Uterus (tissue), 2 donors: ENCODE data around the gene SMCO4.

Experiments used
- POLR2A ChIP-seq, 2 donors: fragments of 450-650 bp; IDR thresholded peaks; one replicate each; pipeline ENCODE4 v1.6.1; 2016; ENCODE audit warnings: antibody characterized with exemption in 2 of 2, mild to moderate bottlenecking in 1 of 2, moderate library complexity in 1 of 2
- TF ChIP-seq, protein P1 (sequence below), 4 experiments: fragments of 200-600 bp in 2 of 4; fragments of 450-650 bp in 2 of 4; sonication (generic) in 2 of 4; IDR thresholded peaks; one replicate each; pipeline ENCODE4 v1.5.1; 2016 to 2019; ENCODE audit warnings: antibody characterized with exemption in 4 of 4, mild to moderate bottlenecking in 2 of 4, moderate library complexity in 1 of 4

DNA sequence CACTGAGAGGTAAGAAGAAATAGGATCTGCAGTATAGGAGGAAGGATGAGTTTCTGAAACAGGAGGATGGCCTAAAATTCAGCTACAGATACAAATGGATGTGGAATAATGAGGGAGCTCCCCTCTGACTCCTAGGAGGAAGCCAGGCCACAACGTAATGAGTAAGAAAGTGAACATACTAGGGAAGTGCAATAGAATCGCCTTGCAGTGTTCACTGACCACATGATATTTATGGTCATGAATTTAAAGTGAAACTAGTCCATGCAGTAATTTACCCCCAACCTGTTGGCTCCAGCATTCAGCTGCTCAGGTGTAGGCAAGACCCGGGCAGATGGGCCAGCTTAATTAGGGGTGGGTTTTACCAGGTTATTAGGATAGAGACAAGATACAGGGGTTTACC is 110.9 kb downstream of the SMCO4 start:
- TF ChIP-seq, protein P1, sequence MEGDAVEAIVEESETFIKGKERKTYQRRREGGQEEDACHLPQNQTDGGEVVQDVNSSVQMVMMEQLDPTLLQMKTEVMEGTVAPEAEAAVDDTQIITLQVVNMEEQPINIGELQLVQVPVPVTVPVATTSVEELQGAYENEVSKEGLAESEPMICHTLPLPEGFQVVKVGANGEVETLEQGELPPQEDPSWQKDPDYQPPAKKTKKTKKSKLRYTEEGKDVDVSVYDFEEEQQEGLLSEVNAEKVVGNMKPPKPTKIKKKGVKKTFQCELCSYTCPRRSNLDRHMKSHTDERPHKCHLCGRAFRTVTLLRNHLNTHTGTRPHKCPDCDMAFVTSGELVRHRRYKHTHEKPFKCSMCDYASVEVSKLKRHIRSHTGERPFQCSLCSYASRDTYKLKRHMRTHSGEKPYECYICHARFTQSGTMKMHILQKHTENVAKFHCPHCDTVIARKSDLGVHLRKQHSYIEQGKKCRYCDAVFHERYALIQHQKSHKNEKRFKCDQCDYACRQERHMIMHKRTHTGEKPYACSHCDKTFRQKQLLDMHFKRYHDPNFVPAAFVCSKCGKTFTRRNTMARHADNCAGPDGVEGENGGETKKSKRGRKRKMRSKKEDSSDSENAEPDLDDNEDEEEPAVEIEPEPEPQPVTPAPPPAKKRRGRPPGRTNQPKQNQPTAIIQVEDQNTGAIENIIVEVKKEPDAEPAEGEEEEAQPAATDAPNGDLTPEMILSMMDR (IDR thresholded peaks at IDR 0.05), result no peak
- no peak for TF ChIP-seq POLR2A (IDR thresholded peaks at IDR 0.05)
